ENCODE measurements around the gene F2RL2.

DNA sequence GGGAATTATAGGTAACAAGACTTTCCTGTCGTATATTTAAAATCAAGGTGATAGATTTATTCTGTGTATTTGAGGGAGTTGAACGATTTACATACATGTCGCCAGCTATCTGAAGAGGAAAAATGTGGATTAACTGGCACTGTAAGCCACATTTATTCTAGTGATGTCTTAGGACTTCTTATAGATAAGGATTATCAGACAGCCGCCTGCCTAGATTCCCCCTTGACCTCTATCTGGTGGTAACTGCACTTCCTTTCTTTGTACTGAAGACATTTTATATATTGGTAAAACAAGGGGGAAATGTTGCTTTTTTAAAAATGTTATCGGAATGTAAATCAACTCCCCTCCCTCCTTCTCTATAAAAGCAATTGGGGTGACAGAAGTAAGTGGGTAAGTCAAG is 39.3 kb upstream of the F2RL2 start:
- TF ChIP-seq TAF1 (IDR thresholded peaks at IDR 0.05; ENCODE audit: low read depth), result no peak
- TF ChIP-seq CTCF (IDR thresholded peaks at IDR 0.05; ENCODE audit: poor library complexity, severe bottlenecking), result no peak
- no peak for TF ChIP-seq SMC3 (conservative IDR thresholded peaks at IDR 0.05; ENCODE audit: poor library complexity)
- no peak for TF ChIP-seq EP300 (conservative IDR thresholded peaks at IDR 0.05; ENCODE audit: poor library complexity, severe bottlenecking)
- no peak for TF ChIP-seq EZH2 (IDR thresholded peaks at IDR 0.05; ENCODE audit: borderline replicate concordance, insufficient read depth, low read length, poor library complexity, severe bottlenecking)
- TF ChIP-seq MXI1 (conservative IDR thresholded peaks at IDR 0.05; ENCODE audit: poor library complexity, severe bottlenecking), result no peak
- TF ChIP-seq REST (IDR thresholded peaks at IDR 0.05; ENCODE audit: borderline replicate concordance), result no peak
- TF ChIP-seq POLR2AphosphoS5 (IDR thresholded peaks at IDR 0.05), result no peak

Measured in neural cell (in vitro differentiated cells).